HG03469 (cell line): ENCODE results near the gene OGFRL1.

Experiments used
- ATAC-seq: cut with Tn5 transposase; IDR thresholded peaks from one replicate; pipeline ENCODE4 v1.9.1; 2021; ENCODE audit warnings: mild to moderate bottlenecking, moderate library complexity, moderate number of reproducible peaks; ENCODE audit not compliant: unreplicated experiment

The OGFRL1 gene

GRCh38 chr6:71284785-71285184 is 3.8 kb upstream of the OGFRL1 start:
- no peak for ATAC-seq

DNA sequence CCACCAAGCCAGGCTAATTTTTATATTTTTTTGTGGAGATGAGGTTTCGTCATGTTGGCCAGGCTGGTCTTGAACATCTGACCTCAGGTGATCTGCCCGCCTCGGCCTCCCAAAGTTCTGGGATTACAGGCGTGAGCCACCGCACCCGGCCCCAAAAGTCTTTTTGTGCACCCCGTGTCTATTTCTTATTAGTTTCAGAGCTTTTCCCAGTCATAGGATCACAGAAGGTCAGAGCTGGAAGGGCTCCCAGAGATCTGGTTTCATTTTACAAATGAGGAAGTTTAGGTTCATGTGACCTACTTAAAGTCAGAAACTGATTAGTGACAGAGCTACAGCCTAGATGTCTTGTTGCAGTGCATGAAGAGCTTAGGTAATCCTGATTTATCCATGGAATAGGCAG is 1.6 kb upstream of the OGFRL1 start:
- no peak for ATAC-seq

DNA sequence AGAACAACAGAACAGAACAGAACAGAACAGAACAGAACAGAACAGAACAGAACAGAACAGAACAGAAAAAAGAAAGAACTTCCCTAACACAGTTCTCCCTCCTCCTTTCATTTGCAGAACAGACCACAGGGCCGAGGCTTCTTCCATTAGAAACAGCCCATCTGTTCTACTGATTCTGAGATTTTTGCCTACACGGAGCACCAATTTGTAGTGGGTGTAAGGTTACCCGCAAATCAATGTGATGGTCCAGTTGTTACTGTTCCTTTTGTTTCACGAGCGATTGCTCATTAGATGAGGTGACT is 734 bp upstream of the OGFRL1 start:
- ATAC-seq: no peak

DNA sequence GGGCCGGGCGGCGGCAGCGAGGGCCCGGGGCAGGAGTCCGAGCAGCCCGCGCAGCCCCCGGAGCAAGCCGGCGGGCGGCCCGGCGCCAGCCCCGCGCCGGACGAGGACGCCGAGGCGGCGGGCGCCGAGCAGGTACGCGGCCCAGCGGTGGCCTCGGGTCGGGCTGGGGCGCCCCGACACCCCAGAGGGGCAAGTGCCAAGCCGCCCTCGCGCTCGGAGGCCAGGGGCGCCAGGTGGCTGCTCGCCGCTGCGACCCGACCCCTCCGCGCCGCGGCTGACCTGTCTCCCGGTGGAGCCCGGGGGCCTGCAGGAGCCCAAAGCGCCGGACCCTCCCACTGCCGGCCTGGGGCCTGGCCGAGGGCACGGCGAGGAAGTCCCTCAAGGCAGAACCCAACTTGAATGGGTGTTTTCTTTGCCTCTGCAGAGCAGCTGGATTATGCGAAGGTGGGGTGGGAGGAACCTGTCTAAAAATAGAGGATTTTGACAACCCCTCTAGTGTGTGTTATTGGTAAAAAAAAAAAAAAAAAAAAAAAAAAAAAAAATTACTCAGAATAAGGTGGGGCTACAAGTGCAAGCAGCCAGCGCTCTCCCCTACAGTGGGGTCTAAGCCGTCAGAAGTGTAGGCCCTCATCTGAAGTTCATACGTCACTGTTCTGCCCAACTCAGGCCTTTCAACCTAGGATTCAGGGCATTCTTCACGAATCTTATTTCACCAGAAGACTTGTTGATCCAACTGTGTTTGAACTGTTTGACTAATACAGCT is 609 bp downstream of the OGFRL1 start:
- ATAC-seq: peak; percentile 20

DNA sequence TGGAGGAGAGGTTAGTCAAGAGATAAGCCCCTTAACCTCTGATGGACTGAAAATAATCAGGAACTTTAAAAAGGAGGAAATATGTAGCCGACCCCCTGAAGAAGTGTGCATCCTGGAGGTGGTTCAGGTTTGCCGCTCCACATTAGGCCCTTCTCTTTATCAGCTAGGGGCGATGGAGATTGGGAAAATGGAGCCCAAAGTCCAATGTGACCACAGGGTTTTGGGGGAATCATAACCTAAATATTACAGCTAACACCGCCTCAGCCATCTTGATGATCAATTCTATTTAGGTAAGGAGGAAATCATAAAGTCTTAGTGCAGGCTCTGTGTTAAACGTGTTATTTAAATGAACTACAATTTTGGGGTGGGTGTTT is 1.2 kb downstream of the OGFRL1 start:
- ATAC-seq: no peak

DNA sequence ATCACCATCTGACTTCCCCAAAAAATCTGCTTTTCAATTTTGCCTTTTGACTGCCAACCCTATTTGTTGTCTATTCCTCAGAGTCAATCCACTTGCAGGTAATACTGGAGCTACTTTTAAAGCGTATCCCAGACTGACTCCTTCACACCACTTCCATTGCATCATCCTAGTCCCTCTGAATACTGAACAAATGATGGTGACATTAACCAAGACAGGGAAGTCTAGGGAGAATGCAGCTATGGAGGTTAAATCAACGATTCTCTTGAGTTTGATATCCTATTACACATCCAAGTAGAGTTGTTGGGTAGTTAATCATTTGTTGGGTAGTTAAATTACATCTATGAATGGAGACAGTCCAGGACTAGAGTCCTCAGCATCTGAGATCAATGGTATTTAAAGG is 2.0 kb downstream of the OGFRL1 start:
- no peak for ATAC-seq

- no peak for ATAC-seq
Measured at GRCh38 chr6:71292001-71292400, 3.4 kb downstream of the OGFRL1 start.

DNA sequence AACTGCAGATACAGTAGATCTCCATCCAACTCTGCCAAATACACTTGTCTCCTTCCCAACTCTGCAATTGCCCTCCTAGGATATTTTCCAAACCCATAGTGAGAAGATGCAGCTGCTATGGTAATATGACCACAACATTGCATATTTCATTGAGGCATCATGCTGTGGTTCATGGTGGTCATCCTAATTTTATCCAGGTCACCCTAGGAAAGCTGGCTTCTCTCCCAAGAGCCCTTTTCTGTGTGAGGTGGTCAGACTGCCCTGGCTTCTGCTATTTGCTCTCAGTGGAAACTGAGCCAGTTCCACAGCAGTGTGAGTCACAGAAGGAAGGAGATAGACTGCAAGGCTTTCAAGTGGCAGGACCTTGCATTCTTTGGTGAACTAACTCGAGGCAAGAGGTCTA is 5.5 kb downstream of the OGFRL1 start:
- ATAC-seq: no peak

- ATAC-seq: no peak
Measured at GRCh38 chr6:71298459-71298858, 9.8 kb downstream of the OGFRL1 start.

DNA sequence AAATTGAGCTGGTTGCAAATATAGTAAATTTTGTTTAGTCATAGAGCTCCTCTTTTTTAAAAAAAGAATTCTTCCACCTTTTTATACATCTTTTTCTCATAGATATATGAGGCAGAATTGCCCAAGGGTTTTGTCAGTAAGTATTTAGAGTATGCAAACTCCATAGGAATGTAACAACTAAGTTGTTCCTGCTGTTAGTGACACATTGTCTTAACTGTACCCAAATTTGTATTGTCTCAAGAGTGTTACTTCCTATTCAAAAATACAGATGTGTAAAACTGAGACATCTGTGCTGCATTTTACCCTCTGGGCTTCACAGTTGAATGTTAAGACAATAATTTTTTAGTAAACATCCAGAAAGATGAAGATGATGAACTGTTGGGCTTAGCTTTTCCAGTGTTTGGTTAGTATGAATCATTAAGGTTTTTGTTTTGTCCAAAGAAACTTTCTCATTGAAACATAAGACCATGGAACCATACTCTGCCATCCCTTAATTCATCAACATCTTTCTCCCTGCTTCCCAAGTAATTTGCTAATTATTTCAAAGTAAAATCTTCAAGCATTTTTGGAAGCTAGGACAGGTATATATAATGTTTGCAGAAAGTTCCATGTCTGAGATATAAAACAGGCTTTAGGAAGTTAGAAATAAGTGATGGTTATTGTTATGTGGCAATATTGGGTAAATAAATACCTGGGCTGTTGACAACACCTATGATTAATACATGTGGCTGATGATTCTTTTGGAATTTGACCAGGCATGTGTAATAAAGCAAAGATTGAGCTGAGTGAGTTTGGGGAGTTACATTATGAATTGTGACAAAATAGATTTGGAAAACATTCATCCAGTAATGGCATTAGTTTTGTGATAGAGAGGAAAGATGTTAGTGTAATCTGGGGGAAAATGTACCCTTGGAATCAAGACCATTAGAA is 11.2 kb downstream of the OGFRL1 start:
- ATAC-seq: no peak

- no peak for ATAC-seq
Measured at GRCh38 chr6:71300561-71301168, 12.1 kb downstream of the OGFRL1 start.

GRCh38 chr6:71301546-71301945 is 12.9 kb downstream of the OGFRL1 start:
- no peak for ATAC-seq

- no peak for ATAC-seq
Measured at GRCh38 chr6:71309656-71310055, 21.0 kb downstream of the OGFRL1 start.

- ATAC-seq: no peak
Measured at GRCh38 chr6:71310261-71310660, 21.6 kb downstream of the OGFRL1 start.

DNA sequence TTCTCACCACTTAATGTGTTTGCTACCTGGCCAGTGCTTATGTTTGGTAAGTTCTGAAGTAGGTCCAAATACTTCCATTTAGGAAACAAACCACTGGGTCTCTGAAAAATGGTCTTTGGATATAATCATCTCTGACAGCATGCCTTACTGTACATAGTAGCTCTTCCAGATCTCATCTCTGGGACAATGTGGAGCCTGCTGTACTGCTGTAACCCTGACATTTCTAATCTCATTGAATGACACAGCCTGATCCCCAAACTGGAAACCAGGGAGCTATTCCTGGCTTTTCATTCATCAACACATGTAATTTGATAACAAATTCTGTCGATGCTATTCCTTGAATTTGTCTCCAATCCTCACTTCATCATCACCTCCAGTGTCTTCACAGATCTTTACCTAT is 23.5 kb downstream of the OGFRL1 start:
- no peak for ATAC-seq

DNA sequence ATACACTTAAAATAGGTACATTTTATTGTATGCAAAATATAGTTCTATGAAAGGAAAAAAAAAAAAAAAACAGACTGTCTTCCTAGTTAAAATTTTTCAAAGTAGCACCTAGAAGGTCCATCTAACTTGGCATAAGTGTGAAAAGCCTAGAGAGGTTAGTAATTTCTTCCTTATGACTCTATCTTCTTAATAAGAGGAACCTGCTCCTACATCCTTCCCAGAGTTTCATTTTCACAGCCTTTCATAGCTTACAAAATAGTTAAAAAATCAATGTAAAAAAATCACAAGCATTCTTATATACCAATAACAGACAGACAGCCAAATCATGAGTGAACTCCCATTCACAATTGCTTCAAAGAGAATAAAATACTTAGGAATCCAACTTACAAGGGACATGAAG is 28.8 kb downstream of the OGFRL1 start:
- no peak for ATAC-seq

GRCh38 chr6:71320041-71320440 is 31.4 kb downstream of the OGFRL1 start:
- no peak for ATAC-seq

GRCh38 chr6:71321314-71321713 is 32.7 kb downstream of the OGFRL1 start:
- ATAC-seq: no peak

DNA sequence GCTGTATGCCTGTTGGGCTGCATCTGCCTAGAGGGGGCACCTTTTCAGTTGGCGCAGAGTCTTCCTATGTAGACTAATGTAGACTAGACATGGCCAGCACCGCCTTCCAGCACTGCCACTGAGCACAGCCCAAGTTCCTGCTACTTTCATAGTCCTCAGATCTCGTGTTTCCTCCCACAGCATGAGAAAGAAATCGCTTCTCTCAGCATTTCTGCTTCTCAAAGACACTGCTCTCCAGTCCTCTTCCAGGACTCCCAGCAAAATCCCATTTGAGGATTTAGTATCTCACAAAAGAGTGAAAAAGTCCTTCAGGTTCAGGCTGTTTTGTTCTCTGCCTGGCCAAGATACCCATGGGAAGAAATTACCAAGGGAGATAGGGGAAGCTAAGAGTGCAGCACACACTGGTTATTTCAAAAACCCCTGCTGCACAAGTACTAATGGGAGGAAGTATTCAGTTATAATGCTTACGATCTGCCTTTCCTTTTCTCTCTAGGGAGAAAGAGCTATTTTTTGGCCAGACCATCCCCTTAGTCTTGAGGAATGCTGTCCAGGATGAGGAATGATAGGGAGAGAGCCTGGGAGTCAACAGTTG is 35.7 kb downstream of the OGFRL1 start:
- ATAC-seq: no peak

- ATAC-seq: no peak
Measured at GRCh38 chr6:71326611-71327010, 38.0 kb downstream of the OGFRL1 start.

GRCh38 chr6:71330501-71330900 is 41.9 kb downstream of the OGFRL1 start:
- no peak for ATAC-seq

GRCh38 chr6:71332012-71332411 is 43.4 kb downstream of the OGFRL1 start:
- ATAC-seq: no peak
